K562 (cell line): Measurements from ENCODE around the gene ZKSCAN8. TPM values are rescaled to one million over a fixed set of nuclear protein-coding genes. Genes with fewer than 3 reads are reported as not detected.

ENCODE experiments used
- ATAC-seq: fragments of 200-7000 bp; cut with Tn5 transposase; 3 replicates; pipeline ENCODE4 v1.9.1; 2020; ENCODE audit warnings: moderate library complexity
- BruUV-seq: library from RNA; stranded (reverse); fragments of 400-500 nt; replicated peaks from 2 replicates; lab custom pipeline; 2021; lab: Mats Ljungman, UMichigan
- CTCF ChIA-PET: fragments of 300-600 bp; formaldehyde crosslinking; extraction: SDS; loops from one replicate; lab custom pipeline; 2021; ENCODE audit warnings: low intra/inter-chr PET ratio; lab: Yijun Ruan, JAX
- POLR2A ChIA-PET: fragments of 300-600, 350-650 bp; sonication (Branson Sonifier 250); formaldehyde crosslinking; extraction: SDS; loops from one replicate; lab custom pipeline; 2021; ENCODE audit warnings: antibody characterized with exemption, inconsistent platforms; lab: Yijun Ruan, JAX
- DNase-seq, 4 experiments: peaks; one replicate each; pipeline versions ENCODE4 v3.0.0 to v3.0.0-alpha.2; 2011 to 2018; ENCODE audit warnings: low spot score in 3 of 4, mixed read lengths in 3 of 4; ENCODE audit errors: extremely low read depth in 1 of 4
- FAIRE-seq: peaks from 2 replicates; lab custom pipeline; 2011; peaks lifted over from hg19 to GRCh38; lab: Jason Lieb, UNC
- H2AFZ ChIP-seq: 2 replicates; pipeline ENCODE4 v1.6.0; 2011; ENCODE audit warnings: low read depth, low read length, control low read depth, inconsistent platforms
- H3K27ac ChIP-seq: fragments of 200-600 bp; 3 replicates; pipeline ENCODE4 v1.8.0; 2011; ENCODE audit warnings: low read depth, mild to moderate bottlenecking, control low read depth, inconsistent platforms, low read length, moderate library complexity, mixed read lengths; ENCODE audit errors: extremely low read depth
- H3K27me3 ChIP-seq, 2 experiments: fragments of 300-600 bp in 1 of 2; 2 replicates in 1 of 2; 3 replicates in 1 of 2; pipeline versions ENCODE4 v1.6.0 to v1.8.0; 2011; ENCODE audit warnings: inconsistent platforms in 2 of 2, low read length in 2 of 2, mild to moderate bottlenecking in 1 of 2, mixed read lengths in 1 of 2, moderate library complexity in 1 of 2; ENCODE audit not compliant: control insufficient read depth in 2 of 2, insufficient read depth in 2 of 2
- H3K36me3 ChIP-seq: fragments of 300-600 bp; 3 replicates; pipeline ENCODE4 v1.8.0; 2011; ENCODE audit warnings: mild to moderate bottlenecking, low read length, inconsistent platforms; ENCODE audit not compliant: control insufficient read depth, insufficient read depth
- H3K4me1 ChIP-seq, 2 experiments: fragments of 200-600 bp in 1 of 2; replicated peaks in 1 of 2; 2 replicates in 1 of 2; 3 replicates in 1 of 2; pipeline versions ENCODE4 v1.5.1 to v1.8.0; 2011; ENCODE audit warnings: inconsistent platforms in 2 of 2, low read length in 2 of 2, mild to moderate bottlenecking in 1 of 2, mixed read lengths in 1 of 2, moderate library complexity in 1 of 2; ENCODE audit not compliant: control insufficient read depth in 2 of 2, insufficient read depth in 2 of 2
- H3K4me2 ChIP-seq: 2 replicates; pipeline ENCODE4 v1.6.1; 2011; ENCODE audit warnings: low read length, control low read depth, inconsistent platforms, mixed read lengths; ENCODE audit not compliant: insufficient read depth
- H3K4me3 ChIP-seq: fragments of 200-600 bp; sonication (generic), shearing (Covaris generic); 2 replicates; pipeline ENCODE4 v1.5.1; 2016; ENCODE audit warnings: control low read depth, inconsistent platforms
- H3K79me2 ChIP-seq: fragments of 200-600 bp; 3 replicates; pipeline ENCODE4 v1.8.0; 2011; ENCODE audit warnings: low read length, inconsistent platforms; ENCODE audit not compliant: control insufficient read depth, insufficient read depth
- H3K9ac ChIP-seq, 2 experiments: 2 replicates each; pipeline versions ENCODE4 v1.6.0 to v1.6.1; 2011; ENCODE audit warnings: low read depth in 2 of 2, low read length in 2 of 2, control low read depth in 1 of 2, inconsistent platforms in 1 of 2, mild to moderate bottlenecking in 1 of 2, mixed read lengths in 1 of 2; ENCODE audit not compliant: insufficient read depth in 1 of 2
- H3K9me1 ChIP-seq: one replicate; pipeline ENCODE4 v1.6.0; 2011; ENCODE audit warnings: inconsistent platforms, mild to moderate bottlenecking, low read length, moderate library complexity; ENCODE audit not compliant: control insufficient read depth, insufficient read depth
- H3K9me3 ChIP-seq: replicated peaks from 2 replicates; pipeline ENCODE4 v1.5.1; 2011; ENCODE audit warnings: low read depth, low read length, inconsistent platforms; ENCODE audit not compliant: control insufficient read depth, insufficient read depth
- H4K20me1 ChIP-seq: replicated peaks from 2 replicates; pipeline ENCODE4 v1.6.1; 2011; ENCODE audit warnings: low read length, inconsistent platforms, mixed read lengths; ENCODE audit not compliant: control insufficient read depth, insufficient read depth
- CHD4 ChIP-seq: fragments of 200-600 bp; sonication (generic); IDR thresholded peaks from 3 replicates; pipeline ENCODE4 v1.6.1; 2012; ENCODE audit warnings: low read depth, mild to moderate bottlenecking, mixed read lengths, low read length, inconsistent platforms; ENCODE audit not compliant: insufficient read depth, insufficient replicate concordance, poor library complexity, severe bottlenecking
- DACH1 ChIP-seq: fragments of 450-650 bp; IDR thresholded peaks from 2 replicates; pipeline ENCODE4 v1.6.1; 2018; ENCODE audit not compliant: partially characterized antibody
- RAD21 ChIP-seq, 2 experiments: fragments of 250-450 bp in 1 of 2; fragments of 450-650 bp in 1 of 2; sonication (Bioruptor Pico) in 1 of 2; formaldehyde crosslinking in 1 of 2; IDR thresholded peaks in 1 of 2; conservative IDR thresholded peaks in 1 of 2; 2 replicates each; pipeline versions ENCODE4 v1.4.0 to v1.8.0; 2020 to 2022; ENCODE audit warnings: mild to moderate bottlenecking in 2 of 2, moderate library complexity in 1 of 2
- SETDB1 ChIP-seq: IDR thresholded peaks from one replicate; pipeline ENCODE4 v1.6.1; 2012; ENCODE audit warnings: low read length, control low read depth, inconsistent platforms
- SIX5 ChIP-seq, 2 experiments: IDR thresholded peaks; 2 replicates each; pipeline ENCODE4 v1.6.1; 2011; ENCODE audit warnings: low read length in 2 of 2, borderline replicate concordance in 1 of 2, low read depth in 1 of 2, mild to moderate bottlenecking in 1 of 2, moderate library complexity in 1 of 2; ENCODE audit not compliant: insufficient read depth in 1 of 2
- SMARCA4 ChIP-seq: fragments of 450-650 bp; IDR thresholded peaks from 2 replicates; pipeline ENCODE4 v1.6.1; 2016
- TAF15 ChIP-seq: fragments of 200-400 bp; formaldehyde crosslinking; IDR thresholded peaks from 2 replicates; pipeline ENCODE4 v1.6.1; 2017; ENCODE audit warnings: mild to moderate bottlenecking, low read depth, low read length, moderate library complexity
- TAL1 ChIP-seq: fragments of 450-650 bp; IDR thresholded peaks from 2 replicates; pipeline ENCODE4 v1.6.1; 2016; ENCODE audit warnings: mild to moderate bottlenecking
- ZBTB1 ChIP-seq: sonication (generic); formaldehyde crosslinking; IDR thresholded peaks from 2 replicates; pipeline ENCODE4 v1.8.1; 2023; ENCODE audit warnings: missing genetic modification reagents, low read depth, mild to moderate bottlenecking, borderline replicate concordance
- ZNF217 ChIP-seq: sonication (generic); formaldehyde crosslinking; IDR thresholded peaks from 2 replicates; pipeline ENCODE4 v1.8.0; 2022; ENCODE audit warnings: mild to moderate bottlenecking, missing genetic modification reagents
- ZNF444 ChIP-seq: fragments of 250-450 bp; sonication (Bioruptor Pico); IDR thresholded peaks from 2 replicates; pipeline ENCODE4 v1.4.0; 2020; ENCODE audit warnings: mild to moderate bottlenecking, moderate library complexity
- ZNF77 ChIP-seq: fragments of 250-450 bp; sonication (Bioruptor Pico); IDR thresholded peaks from 2 replicates; pipeline ENCODE4 v1.5.0; 2020
- WGBS: fragments of 100-300 bp; shearing (Covaris generic); methylation state at CpG from one replicate; pipeline ENCODE4 v1.1.6; 2016; ENCODE audit warnings: low coverage, mixed read lengths; ENCODE audit not compliant: insufficient coverage; ENCODE audit errors: missing lambda C conversion rate; 5-methylcytosine and 5-hydroxymethylcytosine counted together
- in situ Hi-C: fragments of 300-500 bp; cut with MboI; formaldehyde crosslinking; loops from 4 replicates; pipeline ENCODE4 v1.15.0; 2018; ENCODE audit warnings: inconsistent platforms, mixed read lengths
- intact Hi-C: fragments of 100-400 bp; cut with micrococcal nuclease; formaldehyde crosslinking; loops from 2 replicates; pipeline ENCODE4 v1.14.2; 2022
- polyA plus RNA-seq, 8 experiments: library from polyadenylated mRNA; depleted of rRNA in 4 of 8; stranded (reverse) in 5 of 8; unstranded in 3 of 8; fragments of >200 nt; fragmentation: Nextera tagmentation in 2 of 8; fragmentation: Illumina TruSeq in 1 of 8; extraction: Ambion mirVana in 2 of 8; extraction: Trizol in 1 of 8; gene quantifications; 2 replicates each; pipeline versions ENCODE4 v1.2.1 to v1.2.3, GENCODE V29; 2011 to 2014; ENCODE audit warnings: inconsistent platforms in 1 of 8, missing spikeins in 1 of 8
- total RNA-seq, 7 experiments: library from RNA; depleted of rRNA in 6 of 7; stranded (reverse); fragments of >200 nt in 6 of 7; fragmentation: Illumina TruSeq in 2 of 7; extraction: Trizol in 2 of 7; gene quantifications; 2 replicates each; pipeline versions ENCODE4 v1.2.1 to v1.2.3, GENCODE V29; 2011 to 2021; ENCODE audit warnings: low replicate concordance in 1 of 7

Gene ZKSCAN8
- total and polyA plus RNA-seq, 9 of the 15 experiments (the other 6 are each of a cell fraction or from before 2014, with no cell fraction given) = 3.3 to 37.7 (median 21.7) TPM

DNA sequence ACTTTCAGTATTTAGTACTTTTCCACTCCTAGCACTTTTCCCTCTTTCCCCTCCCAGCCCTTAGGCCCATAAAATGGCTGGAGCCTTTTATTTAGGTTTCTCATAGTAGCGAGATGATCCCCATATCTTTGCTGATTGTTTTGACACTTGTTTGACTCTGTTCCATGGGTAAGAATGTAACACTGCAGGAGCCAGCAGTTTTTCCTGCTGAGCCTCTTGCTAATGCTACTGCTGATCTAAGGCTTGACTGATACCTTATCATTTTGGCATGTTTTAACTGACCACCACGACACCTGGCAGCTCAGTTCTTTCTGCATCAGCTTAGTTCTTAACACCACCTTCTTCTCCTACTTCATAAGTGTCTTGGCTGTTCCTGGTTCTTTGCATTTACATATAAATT lies 29.6 kb downstream of the ZKSCAN8 start:
- 24% methylated on average over 2 of the region's 2 CpGs for WGBS
- in situ Hi-C loops = no loop called here
- H3K27ac ChIP-seq = no peak overlapping the region

DNA sequence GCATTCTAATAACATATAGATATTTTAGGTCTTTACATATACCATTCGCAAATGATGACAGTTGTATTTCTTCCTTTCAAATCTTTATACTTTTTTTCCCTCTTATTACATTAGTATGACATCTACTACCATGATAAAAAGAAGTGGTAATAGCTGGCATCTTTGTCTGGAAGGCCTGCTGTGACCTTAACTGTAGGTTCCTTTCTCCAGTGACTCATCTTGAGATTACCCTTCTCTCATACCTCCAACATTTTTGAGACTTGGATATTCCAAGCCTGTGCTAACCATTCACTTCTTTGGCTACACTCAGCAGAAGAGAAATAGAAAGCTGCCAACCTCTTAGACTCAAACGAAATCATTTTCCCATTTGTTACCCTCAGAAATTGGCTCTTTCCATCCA lies 30.3 kb downstream of the ZKSCAN8 start:
- POLR2A ChIA-PET = interaction anchor here (1.1 to 1.3 kb wide), 3 partner anchors 10 to 316 kb away, joined by 3 to 9 read pairs (median 3); no protein-coding TSS in a partner anchor
- no peak for FAIRE-seq
- intact Hi-C loops = no loop called here

More for the DNA sequence above, 29.6 kb downstream of the ZKSCAN8 start:
- BruUV-seq = no TSS peak
- intact Hi-C loops = no loop called here
- FAIRE-seq (no peak), ATAC-seq (no peak), DNase-seq (no peak)
- no peaks in the 10 kb centered on the region for H3K9me3 ChIP-seq
- H3K4me3 ChIP-seq = no peak overlapping the region
- no peaks in the 10 kb centered on the region for H4K20me1 ChIP-seq
- H2AFZ ChIP-seq = no peak overlapping the region
- no peaks in the 10 kb centered on the region for H3K9me1 ChIP-seq
- no peak overlapping the region for H3K4me2 ChIP-seq
- H3K4me1 ChIP-seq = no peaks in the 10 kb centered on the region; a peak in 2 of 5 replicates
- CTCF ChIA-PET = no interaction called here
- TF ChIP-seq SMARCA4 = no peak
- no peak for TF ChIP-seq ZNF217 (CRISPR knock-in tag)
- no peak for TF ChIP-seq SIX5 (IDR thresholded peaks at IDR 0.05; ENCODE audit: borderline replicate concordance in 1 of 2, insufficient read depth in 1 of 2, low read depth in 1 of 2, low read length in 2 of 2)
- no peak for TF ChIP-seq CHD4
- POLR2A ChIA-PET = interaction anchor here (1.1 kb wide), 1 partner anchor 12 kb away, joined by 3 read pairs; no protein-coding TSS in a partner anchor
- H3K27me3 ChIP-seq = no peaks in the 10 kb centered on the region
- no peaks in the 10 kb centered on the region for H3K79me2 ChIP-seq
- H3K36me3 ChIP-seq = peaks cover 6% of the 10 kb centered on the region; the same call in 1 of the 3 replicates
- H3K9ac ChIP-seq = no peak overlapping the region

More for the DNA sequence above, 30.3 kb downstream of the ZKSCAN8 start:
- no TSS peak for BruUV-seq
- H3K9me1 ChIP-seq = no peaks in the 10 kb centered on the region
- no peaks in the 10 kb centered on the region for H3K9me3 ChIP-seq
- no peaks in the 10 kb centered on the region for H3K27me3 ChIP-seq
- TF ChIP-seq TAF15 (no peak), TAL1 (no peak), SETDB1 (no peak), ZNF77 (no peak), DACH1 (no peak), ZNF444 (CRISPR knock-in tag) (no peak), ZBTB1 (CRISPR knock-in tag) (no peak), RAD21 (CRISPR knock-in tag; conservative IDR thresholded peaks at IDR 0.05 in 1 of 2, IDR thresholded peaks at IDR 0.05 in 1 of 2) (no peak)
- in situ Hi-C loops = no loop called here
- H3K36me3 ChIP-seq = peaks cover 6% of the 10 kb centered on the region; the same call in 1 of the 3 replicates
- DNase-seq (no peak), ATAC-seq (no peak)
- H3K27ac ChIP-seq = no peak overlapping the region
- H4K20me1 ChIP-seq = no peaks in the 10 kb centered on the region
- no peak overlapping the region for H3K4me3 ChIP-seq
- H2AFZ ChIP-seq = no peak overlapping the region
- H3K79me2 ChIP-seq = no peaks in the 10 kb centered on the region
- H3K4me2 ChIP-seq = no peak overlapping the region
- H3K9ac ChIP-seq = no peak overlapping the region
- WGBS = 35% methylated on average over 2 of the region's 2 CpGs
- CTCF ChIA-PET = no interaction called here
- no peaks in the 10 kb centered on the region; a peak in 2 of 5 replicates for H3K4me1 ChIP-seq
